Measurements from ENCODE around the gene RAB33A. TPM values are rescaled to one million over a fixed set of nuclear protein-coding genes. Genes with fewer than 3 reads are reported as not detected.
A peak's percentile ranks its signal among the peaks of the same experiment; 100 is the strongest.

Gene RAB33A
- total RNA-seq = under 1 TPM in 1 of 2 donors, not detected in 1; 0.78 TPM

DNA sequence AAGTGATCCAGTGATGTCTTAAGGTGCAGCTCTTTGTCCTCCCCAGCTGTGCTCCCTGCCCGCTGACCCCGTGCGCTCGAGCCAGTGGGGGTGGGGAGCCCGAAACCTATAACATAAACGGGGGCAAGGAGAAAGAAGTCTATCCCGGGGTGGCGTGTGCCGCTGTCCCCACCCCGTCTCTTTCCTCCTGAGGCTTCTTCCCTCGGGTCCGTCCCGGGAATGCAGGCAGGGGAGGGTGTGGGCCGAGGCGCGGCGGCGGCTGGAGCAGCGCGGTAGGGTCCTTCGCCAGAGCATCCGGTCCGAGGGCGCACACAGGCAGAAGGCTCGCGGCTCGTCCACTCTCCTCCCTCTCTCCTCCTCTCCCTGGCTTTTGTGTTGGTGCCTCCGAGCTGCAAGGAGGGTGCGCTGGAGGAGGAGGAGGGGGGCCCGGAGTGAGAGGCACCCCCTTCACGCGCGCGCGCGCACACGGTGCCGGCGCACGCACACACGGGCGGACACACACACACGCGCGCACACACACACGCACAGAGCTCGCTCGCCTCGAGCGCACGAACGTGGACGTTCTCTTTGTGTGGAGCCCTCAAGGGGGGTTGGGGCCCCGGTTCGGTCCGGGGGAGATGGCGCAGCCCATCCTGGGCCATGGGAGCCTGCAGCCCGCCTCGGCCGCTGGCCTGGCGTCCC is at the start of gene RAB33A:
Gene RAB33A, plus strand, starts transcription at position 517 of the 681 bp plus-strand sequence. Its CDS starts 101 bp downstream, at position 618.
- 0 to 2% methylated on average over 1 to 26 of the region's 61 CpGs for WGBS, 2 donors
- TF ChIP-seq, protein P1, sequence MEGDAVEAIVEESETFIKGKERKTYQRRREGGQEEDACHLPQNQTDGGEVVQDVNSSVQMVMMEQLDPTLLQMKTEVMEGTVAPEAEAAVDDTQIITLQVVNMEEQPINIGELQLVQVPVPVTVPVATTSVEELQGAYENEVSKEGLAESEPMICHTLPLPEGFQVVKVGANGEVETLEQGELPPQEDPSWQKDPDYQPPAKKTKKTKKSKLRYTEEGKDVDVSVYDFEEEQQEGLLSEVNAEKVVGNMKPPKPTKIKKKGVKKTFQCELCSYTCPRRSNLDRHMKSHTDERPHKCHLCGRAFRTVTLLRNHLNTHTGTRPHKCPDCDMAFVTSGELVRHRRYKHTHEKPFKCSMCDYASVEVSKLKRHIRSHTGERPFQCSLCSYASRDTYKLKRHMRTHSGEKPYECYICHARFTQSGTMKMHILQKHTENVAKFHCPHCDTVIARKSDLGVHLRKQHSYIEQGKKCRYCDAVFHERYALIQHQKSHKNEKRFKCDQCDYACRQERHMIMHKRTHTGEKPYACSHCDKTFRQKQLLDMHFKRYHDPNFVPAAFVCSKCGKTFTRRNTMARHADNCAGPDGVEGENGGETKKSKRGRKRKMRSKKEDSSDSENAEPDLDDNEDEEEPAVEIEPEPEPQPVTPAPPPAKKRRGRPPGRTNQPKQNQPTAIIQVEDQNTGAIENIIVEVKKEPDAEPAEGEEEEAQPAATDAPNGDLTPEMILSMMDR (IDR thresholded peaks at IDR 0.05) = no peak
- no peak for TF ChIP-seq POLR2A (IDR thresholded peaks at IDR 0.05)
- DNase-seq = no peak
- no peaks in the 10 kb centered on the region for H3K27me3 ChIP-seq
- H3K9me3 ChIP-seq = no peaks in the 10 kb centered on the region
- H3K36me3 ChIP-seq (replicated peaks in 1 of 2; ENCODE audit: insufficient read depth in 1 of 2, low read depth in 2 of 2) = no peaks in the 10 kb centered on the region
- ATAC-seq = peak; percentile 14
- H3K27ac ChIP-seq = no peak within 1 kb of the TSS
- H3K4me1 ChIP-seq = peaks cover 22% of the 10 kb centered on the region
- intact Hi-C loops (cut with DNase I) = no loop called here
- H3K4me3 ChIP-seq = no peak within 1 kb of the TSS

GRCh38 chrX:130124577-130124976 is 47.2 kb upstream of the RAB33A start:
- Histone ChIP-seq H3K4me3 (no peak overlapping the region), H3K4me1 (peaks cover 20% of the 10 kb centered on the region), H3K27ac (peak overlapping the region in 3 of 4 donors; percentile 62 to 69 (median 65)), H3K36me3 (replicated peaks in 1 of 2; ENCODE audit: insufficient read depth in 1 of 2, low read depth in 2 of 2) (no peaks in the 10 kb centered on the region), H3K9me3 (no peaks in the 10 kb centered on the region), H3K27me3 (no peaks in the 10 kb centered on the region)
- 84 to 94% methylated on average over 3 to 4 of the region's 4 CpGs for WGBS, 2 donors
- TF ChIP-seq POLR2A (IDR thresholded peaks at IDR 0.05) = no peak
- TF ChIP-seq, protein P1 (IDR thresholded peaks at IDR 0.05) = no peak
- DNase-seq (no peak), ATAC-seq (no peak)
- intact Hi-C loops (cut with DNase I) = no loop called here

GRCh38 chrX:130125091-130125874 is 46.5 kb upstream of the RAB33A start:
- peak overlapping the region; percentile 19 to 69 (median 64) for H3K27ac ChIP-seq
- peak; percentile 83 for ATAC-seq
- intact Hi-C loops (cut with DNase I) = no loop called here
- DNase-seq = peak; percentile 66 to 81 (median 77)
- TF ChIP-seq, protein P1 (IDR thresholded peaks at IDR 0.05) = no peak
- TF ChIP-seq POLR2A (IDR thresholded peaks at IDR 0.05) = peak in 1 of 3 donors; percentile 20
- no peak overlapping the region for H3K4me3 ChIP-seq
- no peaks in the 10 kb centered on the region for H3K9me3 ChIP-seq
- no peaks in the 10 kb centered on the region for H3K27me3 ChIP-seq
- H3K4me1 ChIP-seq = peaks cover 20% of the 10 kb centered on the region
- 47% methylated on average over 12 of the region's 13 CpGs; no CpG with 5 or more reads in 1 of the 2 donors for WGBS, 2 donors
- no peaks in the 10 kb centered on the region for H3K36me3 ChIP-seq (replicated peaks in 1 of 2; ENCODE audit: insufficient read depth in 1 of 2, low read depth in 2 of 2)

DNA sequence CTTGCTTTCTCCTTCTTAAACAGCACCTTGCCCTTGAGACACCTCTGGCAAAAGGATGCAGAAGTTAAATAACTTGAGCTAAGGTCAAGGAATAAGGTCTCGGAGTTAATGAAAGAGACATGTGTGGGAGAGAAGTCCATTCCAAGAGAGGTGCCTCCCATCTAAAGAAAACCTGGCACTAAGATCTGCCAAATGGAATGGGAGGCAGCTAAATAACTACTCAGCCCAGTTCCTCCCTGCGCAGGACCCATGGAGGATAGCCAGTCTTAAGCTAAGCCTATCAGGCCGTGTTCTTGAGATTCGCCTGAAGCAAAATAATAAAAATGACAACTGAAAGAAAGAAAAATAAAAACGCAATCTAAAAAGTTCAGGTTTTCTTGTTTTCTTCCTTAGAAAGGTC is 40.8 kb upstream of the RAB33A start:
- H3K9me3 ChIP-seq = no peaks in the 10 kb centered on the region
- no peak overlapping the region for H3K4me3 ChIP-seq
- no peaks in the 10 kb centered on the region for H3K36me3 ChIP-seq (replicated peaks in 1 of 2; ENCODE audit: insufficient read depth in 1 of 2, low read depth in 2 of 2)
- no peaks in the 10 kb centered on the region for H3K27me3 ChIP-seq
- ATAC-seq (no peak), DNase-seq (no peak)
- no peak overlapping the region for H3K27ac ChIP-seq
- TF ChIP-seq, protein P1 (IDR thresholded peaks at IDR 0.05) = no peak
- TF ChIP-seq POLR2A (IDR thresholded peaks at IDR 0.05) = no peak
- peaks cover 2% of the 10 kb centered on the region for H3K4me1 ChIP-seq
- 89 to 95% methylated on average over 5 of the region's 5 CpGs for WGBS, 2 donors
- intact Hi-C loops (cut with DNase I) = no loop called here

All from body of pancreas (tissue), 4 donors.